ENCODE measurements around the gene PLCD1. TPM values are rescaled to one million over a fixed set of nuclear protein-coding genes. Genes with fewer than 3 reads are reported as not detected.
A peak's percentile ranks its signal among the peaks of the same experiment; 100 is the strongest.
"Not testable (repeated sequence)": the region's sequence is repeated elsewhere in the genome, so short reads cannot be mapped to it uniquely, and the experiment has no call there.

The PLCD1 gene
- total RNA-seq: 10 to 100 TPM; 30.2 to 55.4 (median 43.8) TPM

DNA sequence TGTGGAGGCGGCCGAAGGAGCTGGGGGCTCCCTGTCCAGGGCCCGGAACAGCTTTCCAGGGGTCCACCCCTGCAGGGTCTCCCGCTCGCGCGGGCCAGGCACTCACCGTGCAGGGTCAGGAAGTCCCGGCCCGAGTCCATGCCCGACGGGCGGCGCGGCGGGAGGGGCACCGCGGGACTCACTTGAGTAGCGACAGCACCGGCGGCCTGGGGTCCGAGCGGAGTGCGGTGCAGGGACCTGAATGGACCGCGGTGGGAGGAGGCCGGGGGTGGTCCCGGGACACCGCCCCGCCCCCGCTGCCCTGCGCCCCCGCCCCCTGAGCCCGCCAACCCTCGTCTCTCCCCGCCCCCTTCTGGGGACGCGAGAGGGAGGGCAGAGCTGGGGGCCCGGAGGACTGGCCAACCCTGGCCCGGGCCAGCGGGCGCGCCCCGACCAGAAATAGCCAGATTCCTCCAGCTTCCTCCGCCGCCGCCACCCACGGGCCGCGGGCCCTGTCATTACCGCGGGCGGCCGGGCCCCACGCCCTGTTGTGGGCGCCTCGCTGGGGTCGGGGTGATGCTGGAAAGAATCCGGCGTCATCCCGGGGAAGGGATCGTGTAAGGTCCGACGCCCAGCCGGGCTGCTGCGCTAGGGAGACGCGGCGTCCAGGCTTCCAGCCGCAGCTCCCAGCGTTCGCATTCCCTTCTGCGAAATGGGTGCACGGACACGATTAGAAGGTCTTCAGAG lies at the start of gene PLCD1:
PLCD1 (minus strand) TSS at position 243 of the 726 bp plus-strand sequence; CDS start at position 140, 103 bp downstream.
- WGBS, 2 donors: 2 to 10% methylated on average over 4 to 27 of the region's 75 CpGs
- H3K4me3 ChIP-seq (ENCODE audit: low read depth, poor library complexity, severe bottlenecking): peak within 1 kb of the TSS; percentile 53
- intact Hi-C loops (cut with DNase I; ENCODE audit: low total_unique reads): no loop called here
- peak; percentile 81 to 97 for DNase-seq (ENCODE audit: low spot score in 2 of 2)
- TF ChIP-seq, protein P1, sequence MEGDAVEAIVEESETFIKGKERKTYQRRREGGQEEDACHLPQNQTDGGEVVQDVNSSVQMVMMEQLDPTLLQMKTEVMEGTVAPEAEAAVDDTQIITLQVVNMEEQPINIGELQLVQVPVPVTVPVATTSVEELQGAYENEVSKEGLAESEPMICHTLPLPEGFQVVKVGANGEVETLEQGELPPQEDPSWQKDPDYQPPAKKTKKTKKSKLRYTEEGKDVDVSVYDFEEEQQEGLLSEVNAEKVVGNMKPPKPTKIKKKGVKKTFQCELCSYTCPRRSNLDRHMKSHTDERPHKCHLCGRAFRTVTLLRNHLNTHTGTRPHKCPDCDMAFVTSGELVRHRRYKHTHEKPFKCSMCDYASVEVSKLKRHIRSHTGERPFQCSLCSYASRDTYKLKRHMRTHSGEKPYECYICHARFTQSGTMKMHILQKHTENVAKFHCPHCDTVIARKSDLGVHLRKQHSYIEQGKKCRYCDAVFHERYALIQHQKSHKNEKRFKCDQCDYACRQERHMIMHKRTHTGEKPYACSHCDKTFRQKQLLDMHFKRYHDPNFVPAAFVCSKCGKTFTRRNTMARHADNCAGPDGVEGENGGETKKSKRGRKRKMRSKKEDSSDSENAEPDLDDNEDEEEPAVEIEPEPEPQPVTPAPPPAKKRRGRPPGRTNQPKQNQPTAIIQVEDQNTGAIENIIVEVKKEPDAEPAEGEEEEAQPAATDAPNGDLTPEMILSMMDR (IDR thresholded peaks at IDR 0.05): no peak
- TF ChIP-seq POLR2A (IDR thresholded peaks at IDR 0.05): no peak

DNA sequence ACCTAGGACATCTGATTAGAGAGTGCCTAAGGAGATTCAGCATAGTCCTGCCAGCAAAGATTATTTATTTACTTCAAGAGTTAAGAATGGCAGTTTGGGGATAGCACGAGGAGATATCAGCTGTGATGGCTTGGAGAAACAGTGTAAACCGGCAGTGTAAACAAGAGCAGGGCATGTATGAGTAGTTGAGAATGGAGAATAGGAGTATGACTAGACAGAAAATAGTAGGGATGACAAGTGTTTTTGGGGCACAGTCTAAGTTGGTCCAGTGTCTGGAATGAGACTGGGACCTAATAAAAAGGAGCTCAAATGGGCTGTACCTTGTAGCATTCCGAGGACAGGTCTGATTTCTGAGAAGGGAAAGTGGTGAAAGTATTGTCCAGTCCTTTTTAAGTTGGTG lies 47.6 kb upstream of the PLCD1 start:
- WGBS, 2 donors: 65 to 82% methylated on average over 3 of the region's 3 CpGs
- H3K4me3 ChIP-seq (ENCODE audit: low read depth, poor library complexity, severe bottlenecking); DNase-seq (ENCODE audit: low spot score in 2 of 2); intact Hi-C loops (cut with DNase I; ENCODE audit: low total_unique reads): not testable (repeated sequence)

DNA sequence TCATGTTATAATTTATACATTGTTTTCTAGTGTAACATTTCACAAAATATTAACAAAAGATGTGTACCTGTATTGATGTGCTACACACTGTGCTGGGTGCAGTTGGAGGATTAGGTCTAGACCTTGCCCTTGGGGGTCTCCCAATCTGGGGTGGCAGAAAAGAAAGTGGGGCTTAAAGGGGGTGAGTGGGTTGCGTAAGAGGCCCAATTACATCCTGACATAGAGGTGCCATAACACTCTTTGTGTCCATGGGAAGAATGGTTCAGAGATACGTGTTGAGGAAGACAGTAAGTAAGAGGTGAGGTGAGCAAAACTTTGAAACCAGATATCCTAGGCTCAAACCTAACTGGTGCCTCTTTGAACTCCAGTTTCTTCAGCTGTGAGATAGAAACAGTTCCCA lies 40.6 kb upstream of the PLCD1 start:
- intact Hi-C loops (cut with DNase I; ENCODE audit: low total_unique reads): no loop called here
- DNase-seq (ENCODE audit: low spot score in 2 of 2): no peak
- H3K4me3 ChIP-seq (ENCODE audit: low read depth, poor library complexity, severe bottlenecking): no peak overlapping the region
- TF ChIP-seq, protein P1 (IDR thresholded peaks at IDR 0.05): no peak
- no peak for TF ChIP-seq POLR2A (IDR thresholded peaks at IDR 0.05)
- 92 to 94% methylated on average over 2 of the region's 2 CpGs for WGBS, 2 donors

DNA sequence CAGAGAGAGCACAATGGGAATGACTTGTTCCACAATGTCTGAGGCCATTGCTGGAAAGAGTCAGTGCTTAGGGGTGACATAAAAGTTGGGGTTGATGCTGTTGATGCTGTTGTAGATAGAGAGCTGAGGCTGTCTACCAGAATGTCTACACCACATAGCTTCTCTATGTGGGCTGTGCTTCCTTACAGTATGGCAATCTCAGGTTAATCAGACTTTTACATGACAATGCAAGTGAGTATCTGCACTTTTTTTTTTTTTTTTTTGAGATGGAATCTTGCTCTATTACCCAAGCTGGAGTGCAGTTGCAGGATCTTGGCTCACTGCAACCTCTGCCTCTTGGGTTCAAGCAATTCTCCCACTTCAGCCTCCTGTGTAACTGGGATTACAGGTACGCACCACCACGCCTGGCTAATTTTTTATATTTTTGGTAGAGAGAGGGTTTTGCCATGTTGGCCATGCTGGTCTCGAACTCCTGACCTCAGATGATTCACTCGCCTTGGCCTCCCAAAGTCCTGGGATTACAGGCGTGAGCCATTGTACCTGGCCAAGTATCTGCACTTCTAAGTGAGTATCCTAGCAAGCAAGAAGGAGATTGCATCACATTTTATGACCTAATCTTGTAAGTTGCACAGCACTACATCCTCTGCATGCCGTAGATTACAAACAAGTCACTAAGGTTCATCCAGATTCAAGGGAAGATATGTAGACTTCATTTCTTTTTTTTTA lies 38.2 kb upstream of the PLCD1 start:
- no peak for TF ChIP-seq POLR2A (IDR thresholded peaks at IDR 0.05)
- TF ChIP-seq, protein P1 (IDR thresholded peaks at IDR 0.05): no peak
- H3K4me3 ChIP-seq (ENCODE audit: low read depth, poor library complexity, severe bottlenecking): no peak overlapping the region
- 87 to 93% methylated on average over 6 of the region's 6 CpGs for WGBS, 2 donors
- intact Hi-C loops (cut with DNase I; ENCODE audit: low total_unique reads): no loop called here
- peak in 1 of 2 donors; percentile 5 for DNase-seq (ENCODE audit: low spot score in 2 of 2)

DNA sequence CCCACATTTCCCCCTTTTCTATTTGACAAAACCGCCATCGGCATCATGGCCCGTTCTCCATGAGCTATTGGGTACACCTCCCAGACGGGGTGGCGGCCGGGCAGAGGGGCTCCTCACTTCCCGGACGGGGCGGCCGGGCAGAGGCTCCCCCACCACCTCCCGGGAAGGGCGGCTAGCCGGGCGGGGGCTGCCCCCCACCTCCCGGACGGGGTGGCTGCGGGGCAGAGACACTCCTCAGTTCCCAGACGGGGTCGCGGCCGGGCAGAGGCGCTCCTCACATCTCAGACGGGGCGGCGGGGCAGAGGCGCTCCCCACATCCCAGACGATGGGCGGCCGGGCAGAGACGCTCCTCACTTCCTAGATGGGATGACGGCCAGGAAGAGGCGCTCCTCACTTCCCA lies 35.0 kb upstream of the PLCD1 start:
- H3K4me3 ChIP-seq (ENCODE audit: low read depth, poor library complexity, severe bottlenecking); intact Hi-C loops (cut with DNase I; ENCODE audit: low total_unique reads); DNase-seq (ENCODE audit: low spot score in 2 of 2): not testable (repeated sequence)
- 94 to 96% methylated on average over 21 to 32 of the region's 32 CpGs for WGBS, 2 donors

DNA sequence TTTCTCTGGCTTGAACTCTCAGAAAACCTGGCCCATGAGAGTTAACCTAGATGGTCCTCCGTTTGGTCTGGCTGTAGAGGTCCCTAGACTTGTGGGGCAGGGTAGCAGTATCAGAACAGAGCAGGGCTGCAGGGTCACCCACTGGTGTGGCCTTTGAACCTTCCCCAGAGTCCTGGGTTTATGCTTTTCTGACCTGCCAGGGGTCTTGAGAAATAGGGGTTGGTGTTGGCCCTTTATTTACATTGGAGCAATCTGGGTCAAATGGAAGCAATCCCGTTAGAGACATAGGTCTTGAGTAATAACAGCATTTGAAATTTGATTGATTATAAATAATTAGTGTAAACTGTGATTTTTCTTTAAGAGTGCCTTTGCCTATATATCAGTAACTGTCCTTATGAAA lies 33.4 kb upstream of the PLCD1 start:
- no peak for TF ChIP-seq POLR2A (IDR thresholded peaks at IDR 0.05)
- TF ChIP-seq, protein P1 (IDR thresholded peaks at IDR 0.05): no peak
- DNase-seq (ENCODE audit: low spot score in 2 of 2): no peak
- intact Hi-C loops (cut with DNase I; ENCODE audit: low total_unique reads): no loop called here
- WGBS, 2 donors: 82 to 87% methylated on average over 2 of the region's 2 CpGs
- no peak overlapping the region for H3K4me3 ChIP-seq (ENCODE audit: low read depth, poor library complexity, severe bottlenecking)
